COLO668 (cell line): Measurements from ENCODE around the gene ZNRF3.

Experiments
- DNase-seq: peaks from one replicate; lab custom pipeline; 2025; ENCODE audit not compliant: unreplicated experiment; lab: John Stamatoyannopoulos, UW

Gene ZNRF3

DNA sequence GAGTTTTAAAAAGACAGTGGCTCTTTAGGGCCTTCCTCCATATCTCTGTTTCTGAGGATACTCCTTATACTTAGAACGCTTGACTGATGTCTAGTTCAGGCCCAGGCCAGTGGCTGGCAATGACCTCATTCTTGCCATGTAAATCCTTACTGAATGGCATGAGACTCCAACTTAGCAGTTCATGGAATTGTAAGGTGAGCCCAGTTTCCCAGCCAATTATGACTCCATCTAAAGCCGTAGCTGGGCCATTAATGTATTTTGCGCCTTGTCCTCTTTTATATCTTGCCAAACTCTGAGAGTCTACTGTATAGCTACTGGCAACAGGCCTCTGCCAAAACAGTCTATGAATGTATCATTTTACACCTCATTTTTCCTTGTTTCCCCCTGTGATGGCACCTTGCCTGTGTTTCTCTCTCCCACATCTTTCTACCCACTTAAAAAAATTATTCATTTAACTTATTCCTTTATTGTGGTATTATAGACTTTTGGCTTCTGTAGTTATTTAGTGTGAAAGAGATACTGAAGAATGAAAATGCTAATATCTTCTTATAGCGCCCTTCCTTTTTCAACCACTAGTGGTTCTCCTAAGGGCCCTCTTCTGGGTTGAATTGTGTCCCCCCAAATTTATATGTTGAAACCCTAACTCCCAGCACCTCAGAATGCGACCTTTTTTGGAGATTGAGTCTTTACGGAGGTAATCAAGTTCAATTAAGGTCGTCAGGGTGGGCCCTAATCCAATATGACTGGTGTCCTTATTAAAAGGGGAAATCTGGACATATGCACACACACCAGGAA lies 67.4 kb downstream of the ZNRF3 start:
- DNase-seq, result no peak

DNA sequence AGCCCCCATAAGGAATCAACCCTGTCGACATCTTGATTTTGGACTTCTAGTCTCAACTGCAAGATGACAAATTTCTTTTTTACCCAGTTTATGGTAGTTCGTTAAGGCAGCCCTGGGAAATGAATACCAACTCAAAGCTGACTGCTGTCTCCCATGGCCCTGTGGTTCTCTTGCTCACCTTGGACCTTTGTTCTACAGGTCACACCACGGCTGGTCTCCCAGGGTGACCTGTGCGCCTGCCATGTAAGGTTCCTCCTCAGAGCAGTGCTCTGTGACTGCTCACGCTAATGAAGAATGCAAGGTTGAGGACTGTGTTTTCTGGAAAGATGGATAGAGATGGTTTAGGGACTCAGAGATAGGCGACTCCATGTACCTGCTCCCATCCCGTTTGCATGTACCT lies 68.2 kb downstream of the ZNRF3 start:
- DNase-seq, result no peak

DNA sequence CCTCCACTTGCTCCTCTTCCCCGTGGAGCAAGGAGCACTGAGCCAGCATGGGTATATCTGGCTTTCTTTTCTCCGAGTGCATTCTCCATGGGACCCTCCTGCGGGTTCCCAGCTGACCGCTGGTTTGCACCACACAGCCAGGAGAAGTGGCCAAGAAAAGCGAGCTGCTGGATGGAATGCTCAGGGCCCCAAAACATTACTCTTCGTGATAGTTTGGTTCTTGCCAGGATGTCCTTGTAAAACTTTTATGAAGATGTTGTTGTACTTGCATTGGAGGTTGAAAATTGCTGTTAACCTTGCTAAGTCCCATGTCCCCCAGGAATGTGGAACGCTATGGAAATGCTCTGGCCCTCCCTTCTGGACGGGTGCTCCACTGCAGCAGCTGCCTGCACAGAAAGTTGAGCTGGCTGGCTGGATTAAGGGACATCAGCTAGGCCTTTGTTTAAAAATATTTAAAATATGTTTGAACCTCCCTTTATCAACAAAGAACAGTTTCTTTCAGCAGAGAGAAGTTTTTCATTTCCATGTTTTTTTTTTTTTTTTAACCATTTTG lies 68.7 kb downstream of the ZNRF3 start:
- DNase-seq, result no peak

- DNase-seq, result no peak
These were observed 69.5 kb downstream of the ZNRF3 start for GRCh38 chr22:28952857-28953256.

- DNase-seq, result no peak
These were observed 70.0 kb downstream of the ZNRF3 start for GRCh38 chr22:28953403-28953802.

DNA sequence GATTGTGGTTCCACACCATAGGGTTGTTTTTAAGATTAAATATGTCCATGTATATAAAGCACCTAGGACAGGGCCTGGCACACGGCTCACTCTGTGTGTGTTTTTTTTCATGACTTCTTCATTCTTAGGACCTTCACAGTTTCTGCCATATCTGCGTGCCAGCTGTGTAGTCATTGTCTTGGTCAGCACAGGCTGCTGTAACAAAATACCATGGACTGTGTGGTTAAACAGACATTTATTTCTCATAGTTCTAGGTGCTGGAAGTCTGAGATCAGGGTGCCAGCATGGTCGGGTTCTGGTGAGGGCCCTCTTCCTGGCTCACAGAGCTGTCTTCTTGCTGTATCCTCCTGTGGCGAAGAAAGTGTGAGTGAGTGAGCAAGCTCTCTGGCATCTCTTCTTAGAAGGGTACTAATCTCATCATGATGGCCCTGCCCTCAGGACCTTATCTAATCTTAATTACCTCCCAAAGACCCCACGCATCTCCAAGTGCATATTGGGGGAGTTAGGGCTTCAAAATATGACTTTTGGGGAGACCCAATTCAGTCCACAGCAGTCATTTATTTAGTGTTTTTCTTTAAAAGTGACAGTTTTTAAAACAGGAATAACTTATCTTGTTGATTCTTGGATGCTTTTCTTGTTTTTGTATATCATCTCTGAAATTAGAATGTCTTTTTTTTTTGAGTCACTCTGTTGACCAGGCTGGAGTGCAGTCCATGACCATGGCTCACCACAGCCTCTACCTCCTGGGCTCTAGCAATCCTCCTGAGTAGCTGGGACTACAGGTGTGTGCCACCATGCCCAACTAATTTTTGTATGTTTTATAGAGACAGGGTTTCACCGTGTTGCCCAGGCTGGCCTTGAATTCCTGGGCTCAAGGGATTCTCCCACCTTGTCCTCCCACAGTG lies 70.9 kb downstream of the ZNRF3 start:
- DNase-seq, result no peak

DNA sequence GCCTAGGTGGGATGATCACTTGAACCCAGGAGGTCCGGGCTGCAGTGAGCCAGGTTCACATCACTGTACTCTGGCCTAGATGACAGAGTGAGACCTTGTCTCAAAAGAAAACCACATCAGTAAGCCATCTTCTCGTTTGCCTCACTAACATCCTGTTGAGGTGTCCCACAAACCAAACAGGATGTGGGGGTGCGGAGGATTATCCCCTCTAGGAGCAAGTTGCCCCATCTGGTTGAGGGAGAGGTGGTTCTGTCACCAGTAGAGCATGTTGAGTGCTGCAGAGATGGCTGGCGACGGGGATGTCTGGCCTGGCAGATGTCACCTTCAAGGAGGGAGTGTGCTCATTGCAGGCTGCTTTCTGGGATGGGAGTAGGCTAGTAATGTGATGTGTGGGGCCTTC lies 72.4 kb downstream of the ZNRF3 start:
- DNase-seq, result no peak

GRCh38 chr22:28956506-28956905 lies 73.1 kb downstream of the ZNRF3 start:
- DNase-seq, result no peak

GRCh38 chr22:28958611-28959010 lies 75.2 kb downstream of the ZNRF3 start:
- no peak for DNase-seq

GRCh38 chr22:28962042-28962554 lies 78.7 kb downstream of the ZNRF3 start:
- DNase-seq, result no peak

DNA sequence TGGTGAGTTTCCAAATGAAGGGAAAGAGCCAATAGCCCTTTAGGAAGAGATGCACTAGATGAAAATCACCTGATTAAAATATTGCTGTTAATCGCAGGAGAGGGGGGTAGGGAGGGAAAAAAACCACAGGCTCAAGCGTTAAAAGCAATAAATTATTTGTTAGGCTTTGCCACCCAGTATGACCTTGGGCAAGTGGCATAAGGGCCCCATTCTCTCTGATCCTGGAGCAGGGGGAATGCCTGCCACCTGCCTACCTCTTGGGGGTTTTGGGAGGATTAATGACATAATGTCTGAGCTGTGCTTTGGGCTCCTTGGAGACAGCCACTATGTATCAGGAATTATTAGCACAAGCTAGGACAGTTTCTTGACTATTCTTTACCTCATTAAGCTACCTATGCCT lies 80.0 kb downstream of the ZNRF3 start:
- no peak for DNase-seq

GRCh38 chr22:28967163-28967665 lies 83.8 kb downstream of the ZNRF3 start:
- no peak for DNase-seq

GRCh38 chr22:28967969-28968368 lies 84.6 kb downstream of the ZNRF3 start:
- no peak for DNase-seq

DNA sequence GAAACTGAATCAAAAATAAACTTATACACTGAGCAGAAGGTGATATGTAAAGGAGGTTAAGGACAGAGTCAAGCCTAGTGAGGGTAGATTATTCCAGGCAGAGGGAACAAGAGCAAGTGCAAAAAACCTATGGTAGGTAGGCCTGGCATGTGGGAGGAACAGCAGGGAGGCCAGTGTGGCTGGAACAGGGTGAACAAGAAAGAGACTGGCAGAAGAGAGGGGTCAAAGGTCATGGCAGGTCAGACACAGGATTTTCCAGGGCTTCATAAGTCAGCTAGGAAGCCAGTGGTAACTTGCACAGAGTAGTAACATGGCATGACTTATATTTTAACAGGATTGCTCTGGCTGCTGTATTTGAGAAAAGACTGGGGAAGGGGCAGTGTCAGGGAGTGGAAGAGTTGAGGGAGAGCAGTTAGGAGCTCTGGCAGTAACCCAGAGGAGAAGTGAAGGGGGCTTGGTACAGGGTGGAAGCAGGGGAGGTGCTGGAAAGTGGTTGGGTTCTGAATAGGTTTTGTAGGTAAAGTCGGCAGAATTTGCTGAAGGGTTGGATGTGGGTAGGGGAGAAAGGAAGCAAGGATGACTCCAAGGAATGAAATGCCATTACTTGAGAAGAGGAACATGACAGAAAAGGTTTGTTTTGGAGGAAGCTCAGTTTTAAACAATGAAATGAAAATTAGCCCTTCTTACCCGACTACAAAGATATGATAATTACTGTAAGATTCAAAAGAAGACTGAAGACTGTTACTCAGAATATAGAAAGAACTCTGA lies 86.2 kb downstream of the ZNRF3 start:
- no peak for DNase-seq

GRCh38 chr22:28973352-28973751 lies 90.0 kb downstream of the ZNRF3 start:
- DNase-seq, result no peak

- no peak for DNase-seq
These were observed 93.7 kb downstream of the ZNRF3 start for GRCh38 chr22:28977060-28977459.

DNA sequence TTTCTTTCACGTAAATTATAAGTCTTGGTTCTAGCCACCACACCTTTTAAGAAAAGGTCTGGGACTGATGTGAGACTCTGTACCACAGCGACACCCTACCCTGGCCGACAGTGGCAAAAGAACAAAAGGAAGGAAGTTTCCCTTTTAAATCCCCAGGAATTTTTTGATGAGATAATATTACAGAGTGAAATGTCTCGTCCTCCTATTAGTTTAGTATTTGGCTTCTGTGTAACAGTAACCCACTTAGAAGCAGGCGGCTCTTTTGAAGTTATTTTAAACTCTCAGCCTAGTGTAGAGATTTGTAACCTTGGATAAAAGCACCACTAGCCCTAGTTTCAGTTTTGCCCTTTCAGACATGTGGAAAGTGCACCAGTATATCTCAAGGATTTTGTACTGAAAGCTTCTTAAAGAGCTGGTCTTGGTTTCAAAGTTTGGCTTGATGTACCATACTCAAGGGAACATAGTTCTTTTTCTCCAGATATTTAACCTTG lies 94.2 kb downstream of the ZNRF3 start:
- no peak for DNase-seq

DNA sequence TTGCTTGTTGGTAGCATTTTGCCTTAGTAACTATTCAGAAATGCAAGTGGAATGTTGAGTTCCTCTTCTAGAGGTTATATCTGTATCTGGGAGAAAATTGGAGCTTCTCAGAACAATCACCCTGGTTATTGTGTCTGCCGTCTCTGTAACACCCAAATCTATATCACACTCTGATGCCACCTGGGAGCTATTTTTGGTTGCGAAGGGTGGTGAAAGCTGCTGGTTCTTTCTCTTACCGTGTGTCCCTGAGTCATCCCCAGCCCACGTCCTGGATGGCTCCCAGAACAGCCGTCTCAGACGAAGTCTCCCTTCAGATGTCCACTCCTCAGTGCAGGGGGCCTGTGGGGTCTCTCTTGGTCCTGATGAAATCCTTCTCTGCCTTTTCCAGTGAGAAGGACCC lies 94.8 kb downstream of the ZNRF3 start:
- no peak for DNase-seq

- no peak for DNase-seq
These were observed 95.8 kb downstream of the ZNRF3 start for GRCh38 chr22:28978863-28979796.
